Choroid plexus epithelial cell (primary cell): ENCODE measurements around the gene SAMD14.

Experiments used
- DNase-seq: peaks from one replicate; pipeline ENCODE4 v3.0.0-alpha.2; 2010; ENCODE audit warnings: low read depth
- H3K4me3 ChIP-seq: 2 replicates; pipeline ENCODE4 v1.5.1; 2011; ENCODE audit warnings: low read depth, mild to moderate bottlenecking, control low read depth, low read length, moderate library complexity
- CTCF ChIP-seq: conservative IDR thresholded peaks from 2 replicates; pipeline ENCODE4 v1.5.1; 2011; ENCODE audit warnings: low read depth, mild to moderate bottlenecking, control low read depth, inconsistent platforms, low read length, moderate library complexity

The SAMD14 gene

DNA sequence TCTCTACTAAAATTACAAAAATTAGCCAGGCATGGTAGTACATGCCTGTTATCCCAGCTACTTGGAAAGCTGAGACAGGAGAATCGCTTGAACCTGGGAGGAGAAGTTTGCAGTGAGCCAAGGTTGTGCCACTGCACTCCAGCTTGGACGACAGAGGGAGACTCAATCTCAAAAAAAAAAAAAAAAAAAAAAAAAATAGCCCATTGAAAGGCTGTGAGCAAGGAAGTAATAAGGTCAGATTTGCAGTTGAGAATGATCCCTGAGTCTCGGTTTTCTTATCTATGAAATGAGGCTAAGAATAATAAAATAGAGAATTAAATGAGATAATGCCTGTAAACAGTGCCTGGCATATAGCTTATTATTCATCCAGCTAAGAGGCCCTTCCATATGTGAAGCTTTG lies 36.2 kb downstream of the SAMD14 start:
- TF ChIP-seq CTCF = no peak
- H3K4me3 ChIP-seq = no peak overlapping the region
- no peak for DNase-seq

- TF ChIP-seq CTCF = no peak
- DNase-seq = no peak
Observed at GRCh38 chr17:50093246-50093645, 36.7 kb downstream of the SAMD14 start.

DNA sequence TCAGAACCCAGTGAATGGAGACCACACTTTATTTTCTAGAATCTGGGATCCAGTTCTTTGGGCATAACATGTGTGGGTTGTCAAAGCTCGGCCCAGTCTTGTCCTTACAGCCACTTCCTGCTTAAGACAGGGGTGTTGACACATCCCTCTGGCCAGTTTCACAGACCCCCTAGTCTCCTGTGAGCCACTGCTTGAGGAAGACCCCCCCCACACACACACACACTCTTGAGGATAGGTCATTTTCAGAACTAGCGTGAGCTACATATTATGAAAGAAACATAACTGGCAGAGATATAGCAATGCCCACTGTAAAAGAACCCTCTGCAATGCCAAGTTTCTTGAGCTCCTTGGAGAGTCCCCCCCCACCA lies 38.1 kb downstream of the SAMD14 start:
- no peak overlapping the region for H3K4me3 ChIP-seq
- TF ChIP-seq CTCF = no peak
- no peak for DNase-seq

More at GRCh38 chr17:50093246-50093645, 36.7 kb downstream of the SAMD14 start:
- no peak overlapping the region for H3K4me3 ChIP-seq

- no peak for DNase-seq
- no peak overlapping the region for H3K4me3 ChIP-seq
- no peak for TF ChIP-seq CTCF
Observed at GRCh38 chr17:50090971-50091917, 38.7 kb downstream of the SAMD14 start.

DNA sequence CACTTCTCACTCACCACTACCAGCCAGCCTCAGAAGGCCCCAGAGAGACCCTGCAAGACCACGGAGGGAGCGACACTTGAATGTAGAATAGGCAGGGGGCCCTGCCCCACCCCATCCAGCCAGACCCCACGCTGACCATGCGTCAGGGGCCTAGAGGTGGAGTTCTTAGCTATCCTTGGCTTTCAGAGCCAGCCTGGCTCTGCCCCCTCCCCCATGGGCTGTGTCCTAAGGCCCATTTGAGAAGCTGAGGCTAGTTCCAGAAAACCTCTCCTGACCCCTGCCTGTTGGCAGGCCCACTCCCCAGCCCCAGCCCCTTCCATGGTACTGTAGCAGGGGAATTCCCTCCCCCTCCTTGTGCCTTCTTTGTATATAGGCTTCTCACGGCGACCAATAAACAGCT lies 39.9 kb downstream of the SAMD14 start:
- no peak for DNase-seq
- no peak for TF ChIP-seq CTCF
- H3K4me3 ChIP-seq = no peak overlapping the region

- TF ChIP-seq CTCF = no peak
- no peak overlapping the region for H3K4me3 ChIP-seq
- DNase-seq = no peak
Observed at GRCh38 chr17:50088952-50089825, 40.8 kb downstream of the SAMD14 start.
